Measurements from ENCODE around the gene KLK7. TPM values are rescaled to one million over a fixed set of nuclear protein-coding genes. Genes with fewer than 3 reads are reported as not detected.

The KLK7 gene
- total and polyA plus RNA-seq, 2 of the 4 experiments (the other 2 are of a cell fraction): not detected

- in situ Hi-C loops (cut with MboI; ENCODE audit: low sequenced_read_pairs) (no loop called here), dilution Hi-C loops (cut with HindIII; ENCODE audit: low sequenced_read_pairs, unreplicated experiment) (no loop called here), intact Hi-C loops (cut with micrococcal nuclease) (loop anchor here (10.0 kb wide), 1 partner anchor 655 kb away; no protein-coding TSS in a partner anchor)
- no peak overlapping the region for H2AK5ac ChIP-seq (ENCODE audit: low read depth, low read length)
- no peak overlapping the region for H4K8ac ChIP-seq (ENCODE audit: low read depth in 2 of 2, low read length in 2 of 2)
- H2BK5ac ChIP-seq (ENCODE audit: low read depth, low read length, poor library complexity, severe bottlenecking): no peak overlapping the region
- no peak overlapping the region for H4K91ac ChIP-seq (ENCODE audit: insufficient read depth, low read depth, low read length)
- no TSS peak for BruUV-seq (replicated peaks)
- H3K56ac ChIP-seq (ENCODE audit: extremely low read depth, insufficient read depth, low read length): no peak overlapping the region
- no peak overlapping the region for H4K5ac ChIP-seq (ENCODE audit: low read depth, low read length)
- no peak overlapping the region for H3K9ac ChIP-seq (ENCODE audit: low read depth, low read length)
- H3K14ac ChIP-seq (replicated peaks; ENCODE audit: low read depth, low read length): no peak overlapping the region
- POLR2A ChIA-PET (ENCODE audit: unreplicated experiment): no interaction called here
- H3K36me3 ChIP-seq (ENCODE audit: control insufficient read depth, insufficient read depth, low read length): no peaks in the 10 kb centered on the region
- H2BK120ac ChIP-seq (ENCODE audit: low read depth, low read length): no peak overlapping the region
- no peak for TF ChIP-seq ELK1 (IDR thresholded peaks at IDR 0.05; ENCODE audit: borderline replicate concordance, low read depth, low read length)
- TF ChIP-seq RFX5 (IDR thresholded peaks at IDR 0.05; ENCODE audit: low read depth, low read length): no peak
- no peak for TF ChIP-seq MAZ (IDR thresholded peaks at IDR 0.05; ENCODE audit: borderline replicate concordance, low read depth, low read length)
- TF ChIP-seq CTCF (conservative IDR thresholded peaks at IDR 0.05; ENCODE audit: low read depth, low read length): no peak
- no peak for TF ChIP-seq NFE2L2 (IDR thresholded peaks at IDR 0.05; ENCODE audit: low read depth, low read length)
- no peak overlapping the region for H3K4me3 ChIP-seq (ENCODE audit: insufficient read depth, low read depth, low read length)
- no peak overlapping the region for H2AK9ac ChIP-seq (replicated peaks; ENCODE audit: low read depth, low read length, poor library complexity)
- no peak overlapping the region for H3K4me2 ChIP-seq (ENCODE audit: low read depth, low read length)
- no peak overlapping the region for H2AFZ ChIP-seq (replicated peaks; ENCODE audit: low read length, poor library complexity)
- WGBS, 2 experiments (ENCODE audit: extremely low coverage in 2 of 2, insufficient read length in 1 of 2): 30% methylated on average over 2 of the region's 4 CpGs; no CpG with 5 or more reads in 1 of the 2 experiments
- H3K4ac ChIP-seq (ENCODE audit: low read depth, low read length): no peak overlapping the region
- no peak overlapping the region for H3K18ac ChIP-seq (ENCODE audit: low read depth, low read length)
- no peaks in the 10 kb centered on the region for H3K79me1 ChIP-seq (ENCODE audit: low read depth in 1 of 2, low read length in 2 of 2)
- DNase-seq (no peak), ATAC-seq (ENCODE audit: low read depth) (no peak)
- no peaks in the 10 kb centered on the region for H3K27me3 ChIP-seq (ENCODE audit: control insufficient read depth, insufficient read depth, low read length)
- no peaks in the 10 kb centered on the region for H4K20me1 ChIP-seq (ENCODE audit: insufficient read depth, low read length)
- CTCF ChIA-PET: no interaction called here
- no peak overlapping the region for H3K23ac ChIP-seq (ENCODE audit: low read depth, low read length)
- H3K27ac ChIP-seq (ENCODE audit: insufficient read depth, low read length): no peak overlapping the region
- H3K4me1 ChIP-seq (ENCODE audit: control insufficient read depth, insufficient read depth, low read length): no peaks in the 10 kb centered on the region
- no peaks in the 10 kb centered on the region for H3K9me1 ChIP-seq (ENCODE audit: insufficient read depth, low read length)
- H3K9me3 ChIP-seq (ENCODE audit: control insufficient read depth, insufficient read depth, low read length): peaks cover 2% of the 10 kb centered on the region
- H2BK15ac ChIP-seq (ENCODE audit: low read depth, low read length): no peak overlapping the region
- H2BK20ac ChIP-seq (ENCODE audit: low read depth, low read length): no peak overlapping the region
These were observed 26.5 kb upstream of the KLK7 start for GRCh38 chr19:51010066-51010795.
